Right lobe of liver (tissue), 4 donors: ENCODE data around the gene CFAP298.

Experiments used
- CTCF ChIP-seq, 4 donors: fragments of 200-600 bp in 3 of 4; fragments of 450-650 bp in 1 of 4; IDR thresholded peaks; one replicate each; pipeline versions ENCODE4 v1.5.1 to v1.8.0; 2016 to 2022; ENCODE audit warnings: antibody characterized with exemption in 4 of 4, mild to moderate bottlenecking in 2 of 4
- POLR2A ChIP-seq: fragments of 450-650 bp; IDR thresholded peaks from one replicate; pipeline ENCODE4 v1.6.1; 2017; ENCODE audit warnings: antibody characterized with exemption, mild to moderate bottlenecking
- donor health status: DM: no; HTN: no; CAD: no.
- donor health status: DM: no; HTN: no; CAD: no.
- donor health status: DM: no; HTN: yes; CAD: no.

GRCh38 chr21:32562426-32562825, 49.8 kb downstream of the CFAP298 start:
- peak; percentile 7 to 31 (median 24) for TF ChIP-seq CTCF (IDR thresholded peaks at IDR 0.05)
- no peak for TF ChIP-seq POLR2A
